Activated T-helper 2 cell treated with anti-CD3 and anti-CD28 coated beads, Interferon-gamma antibody, Interleukin-2, Interleukin-4, amounts not matched to agents 10 μg/mL and 5 μg/mL and 100 μg/mL, durations not matched to agents 14 hours and 24 hours and 36 hours (primary cell): ENCODE measurements around the gene SNCB. TPM values are rescaled to one million over a fixed set of nuclear protein-coding genes. Genes with fewer than 3 reads are reported as not detected.
A peak's percentile ranks its signal among the peaks of the same experiment; 100 is the strongest.

Experiments
- DNase-seq: peaks from one replicate; pipeline ENCODE4 v3.0.0; 2021; ENCODE audit warnings: low spot score
- H3K27ac Mint-ChIP-seq: one replicate; pipeline ENCODE4 v1.8.0; 2021; ENCODE audit warnings: mixed read lengths
- H3K27me3 Mint-ChIP-seq: one replicate; pipeline ENCODE4 v1.8.0; 2021; ENCODE audit warnings: low read depth, mixed read lengths
- H3K36me3 Mint-ChIP-seq: one replicate; pipeline ENCODE4 v1.8.0; 2021; ENCODE audit warnings: low read depth, mixed read lengths
- H3K4me1 Mint-ChIP-seq: one replicate; pipeline ENCODE4 v1.8.0; 2021; ENCODE audit warnings: low read depth, mixed read lengths
- H3K4me3 Mint-ChIP-seq: one replicate; pipeline ENCODE4 v1.8.0; 2021; ENCODE audit warnings: low read depth, mild to moderate bottlenecking, moderate library complexity, mixed read lengths
- H3K9me3 Mint-ChIP-seq: one replicate; pipeline ENCODE4 v1.8.0; 2021; ENCODE audit warnings: mixed read lengths
- intact Hi-C: fragments of 100-400 bp; cut with micrococcal nuclease; formaldehyde crosslinking; loops from one replicate; pipeline ENCODE4 v1.15.1; 2023
- total RNA-seq: library from RNA; stranded (reverse); gene quantifications from 2 replicates; pipeline ENCODE4 v1.2.3, GENCODE V29; 2022

The SNCB gene
- total RNA-seq, 1 donor from 2014 or later = not detected

DNA sequence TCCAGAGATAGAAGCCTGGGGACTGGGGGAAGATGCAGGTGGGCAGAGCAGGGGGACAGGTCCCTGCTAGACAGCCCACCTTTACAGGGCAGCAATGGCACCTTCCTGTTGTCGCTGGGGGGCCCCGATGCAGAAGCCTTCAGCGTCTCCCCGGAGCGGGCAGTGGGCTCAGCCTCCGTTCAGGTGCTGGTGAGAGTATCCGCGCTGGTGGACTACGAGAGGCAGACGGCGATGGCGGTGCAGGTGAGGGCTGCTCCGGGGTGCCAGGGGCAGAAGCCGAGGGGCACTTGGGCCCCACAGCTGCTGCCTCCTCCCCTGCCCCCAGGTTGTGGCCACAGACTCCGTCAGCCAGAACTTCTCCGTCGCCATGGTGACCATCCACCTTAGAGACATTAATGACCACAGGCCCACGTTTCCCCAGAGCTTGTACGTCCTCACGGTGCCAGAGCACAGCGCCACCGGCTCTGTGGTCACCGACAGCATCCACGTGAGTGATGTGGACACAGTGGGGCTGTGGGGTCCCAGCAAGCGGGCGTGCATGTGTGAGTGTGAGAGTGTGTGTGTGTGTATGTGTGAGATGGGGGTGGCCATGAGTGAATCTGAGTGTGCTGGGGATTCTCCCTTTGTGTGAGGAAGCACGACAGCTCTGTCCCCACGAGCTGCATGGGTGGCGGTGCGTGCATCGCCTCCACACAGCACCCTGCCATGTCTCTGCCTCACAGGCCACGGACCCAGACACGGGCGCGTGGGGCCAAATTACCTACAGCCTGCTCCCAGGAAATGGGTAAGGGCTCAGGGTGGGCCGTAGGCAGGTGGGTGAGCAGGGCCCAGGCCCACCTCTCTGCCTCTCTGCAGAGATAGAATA is 52.8 kb downstream of the SNCB start:
- H3K4me1 Mint-ChIP-seq = no peaks in the 10 kb centered on the region
- peaks cover 2% of the 10 kb centered on the region for H3K27me3 Mint-ChIP-seq
- H3K27ac Mint-ChIP-seq = no peak overlapping the region
- H3K4me3 Mint-ChIP-seq = no peak overlapping the region
- no peaks in the 10 kb centered on the region for H3K36me3 Mint-ChIP-seq
- no peaks in the 10 kb centered on the region for H3K9me3 Mint-ChIP-seq
- DNase-seq = no peak
- intact Hi-C loops = loop anchor here (10.0 kb wide), 1 partner anchor 47 kb away; no protein-coding TSS in a partner anchor

DNA sequence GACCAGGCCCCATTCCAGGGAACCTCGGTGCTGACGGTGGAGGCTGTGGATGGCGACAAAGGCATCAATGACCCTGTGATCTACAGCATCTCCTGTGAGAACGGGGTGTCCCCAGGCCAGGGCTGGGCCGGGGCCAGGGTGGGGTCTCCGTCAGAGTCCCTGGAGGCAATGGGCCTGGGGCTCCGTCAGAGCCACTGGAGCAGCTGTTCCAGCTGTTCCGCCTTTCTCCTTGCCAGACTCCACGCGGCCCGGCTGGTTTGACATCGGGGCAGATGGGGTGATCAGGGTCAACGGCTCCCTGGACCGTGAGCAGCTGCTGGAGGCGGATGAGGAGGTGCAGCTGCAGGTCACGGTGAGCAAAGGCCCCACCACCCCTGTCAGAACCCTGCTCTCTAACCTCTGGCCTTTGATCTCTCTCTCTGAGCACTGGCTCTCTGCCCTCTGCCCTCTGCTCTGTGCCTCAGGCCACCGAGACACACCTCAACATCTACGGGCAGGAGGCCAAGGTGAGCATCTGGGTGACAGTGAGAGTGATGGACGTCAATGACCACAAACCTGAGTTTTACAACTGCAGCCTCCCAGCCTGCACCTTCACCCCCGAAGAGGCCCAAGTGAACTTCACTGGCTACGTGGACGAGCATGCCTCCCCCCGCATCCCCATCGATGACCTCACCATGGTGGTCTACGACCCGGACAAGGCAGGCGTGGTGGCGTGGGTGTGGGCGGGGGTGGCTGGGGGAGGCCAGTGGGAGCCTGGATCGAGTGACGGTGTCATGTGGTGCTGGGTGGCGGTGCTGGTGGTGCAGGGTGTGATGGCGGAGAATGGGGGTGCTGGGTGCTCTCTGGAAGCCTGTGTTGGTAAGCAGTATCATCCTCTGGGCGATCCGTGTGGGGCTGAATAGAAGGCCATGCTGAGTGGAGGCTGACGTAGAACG is 54.6 kb downstream of the SNCB start:
- Mint-ChIP-seq H3K9me3 (no peaks in the 10 kb centered on the region), H3K27me3 (peaks cover 5% of the 10 kb centered on the region), H3K36me3 (no peaks in the 10 kb centered on the region), H3K4me1 (no peaks in the 10 kb centered on the region), H3K4me3 (no peak overlapping the region), H3K27ac (no peak overlapping the region)
- DNase-seq = no peak
- intact Hi-C loops = loop anchor here (2.0 to 10.0 kb wide), 2 partner anchors 21 to 49 kb away; no protein-coding TSS in a partner anchor

DNA sequence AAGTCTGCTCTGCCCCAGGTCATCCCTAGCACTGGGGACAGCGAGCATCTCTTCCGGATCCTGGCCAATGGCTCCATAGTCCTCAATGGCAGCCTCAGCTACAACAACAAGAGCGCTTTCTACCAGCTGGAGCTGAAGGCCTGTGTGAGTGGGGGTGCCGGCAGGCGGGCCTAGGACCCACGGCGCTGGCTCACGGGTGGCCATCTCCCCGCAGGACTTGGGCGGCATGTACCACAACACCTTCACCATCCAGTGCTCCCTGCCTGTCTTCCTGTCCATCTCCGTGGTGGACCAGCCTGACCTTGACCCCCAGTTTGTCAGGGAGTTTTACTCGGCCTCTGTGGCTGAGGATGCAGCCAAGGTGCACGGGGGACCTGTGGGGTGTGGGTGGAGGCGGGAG is 55.3 kb downstream of the SNCB start:
- Mint-ChIP-seq H3K27ac (no peak overlapping the region), H3K4me3 (no peak overlapping the region), H3K9me3 (no peaks in the 10 kb centered on the region), H3K27me3 (peaks cover 5% of the 10 kb centered on the region), H3K36me3 (no peaks in the 10 kb centered on the region), H3K4me1 (no peaks in the 10 kb centered on the region)
- DNase-seq = no peak
- intact Hi-C loops = loop anchor here (2.0 to 10.0 kb wide), 2 partner anchors 22 to 50 kb away; no protein-coding TSS in a partner anchor

DNA sequence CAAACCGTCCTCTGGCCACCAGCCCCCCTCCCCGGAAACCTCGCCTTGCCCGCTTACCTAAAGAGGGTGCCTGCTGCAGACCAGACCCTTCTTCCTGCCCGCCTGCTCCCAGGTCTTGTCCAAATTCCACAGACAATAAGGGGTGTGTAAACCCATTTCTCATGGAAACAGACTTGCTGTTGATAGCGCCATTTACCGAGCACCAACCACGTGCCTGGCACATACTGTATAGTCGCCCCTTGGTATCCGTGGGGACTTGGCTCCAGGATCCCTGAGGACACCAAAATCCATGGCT is 56.1 kb downstream of the SNCB start:
- Mint-ChIP-seq H3K27me3 (peaks cover 5% of the 10 kb centered on the region), H3K27ac (no peak overlapping the region), H3K4me1 (no peaks in the 10 kb centered on the region), H3K4me3 (no peak overlapping the region), H3K36me3 (no peaks in the 10 kb centered on the region), H3K9me3 (no peaks in the 10 kb centered on the region)
- intact Hi-C loops = loop anchor here (1.0 to 10.0 kb wide), 3 partner anchors 23 to 158 kb away; partner anchors contain the start of gene CLTB
- no peak for DNase-seq

DNA sequence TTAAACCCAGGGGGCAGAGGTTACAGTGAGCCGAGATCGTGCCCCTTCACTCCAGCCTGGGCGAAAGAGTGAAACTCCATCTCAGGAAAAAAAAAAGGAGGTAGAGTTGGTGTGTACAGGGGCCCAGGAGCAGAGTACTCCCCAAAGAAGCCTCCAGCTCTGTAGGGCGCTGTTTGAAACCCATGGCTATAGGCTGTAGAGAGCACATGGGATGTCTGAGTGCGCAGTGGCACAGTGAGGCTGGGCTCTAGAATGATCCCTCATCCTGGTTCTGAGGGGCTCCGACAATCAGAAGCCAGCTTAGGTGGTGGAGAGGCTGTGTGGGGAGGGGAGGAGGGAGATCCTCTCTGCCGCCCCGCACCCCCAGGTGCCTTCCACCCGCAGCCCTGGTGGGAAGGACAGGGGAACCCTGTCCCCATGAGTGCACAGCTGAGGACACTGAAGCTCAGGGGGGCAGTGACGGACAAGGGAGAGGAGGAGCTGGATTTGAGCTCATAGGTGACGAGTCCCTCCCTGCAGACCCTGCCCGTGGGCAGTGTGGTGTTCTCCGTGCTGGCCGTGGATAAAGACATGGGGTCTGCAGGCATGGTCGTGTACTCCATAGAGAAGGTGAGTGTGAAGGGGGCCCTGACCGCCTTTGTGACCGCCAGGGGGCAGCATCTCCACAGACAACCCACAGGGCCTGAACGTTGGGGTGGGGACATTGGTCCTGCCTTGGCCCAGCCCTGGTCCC is 56.6 kb downstream of the SNCB start:
- H3K9me3 Mint-ChIP-seq = no peaks in the 10 kb centered on the region
- H3K27ac Mint-ChIP-seq = no peak overlapping the region
- peak; percentile 57 for DNase-seq
- no peak overlapping the region for H3K4me3 Mint-ChIP-seq
- H3K4me1 Mint-ChIP-seq = no peaks in the 10 kb centered on the region
- intact Hi-C loops = loop anchor here (1.0 to 10.0 kb wide), 3 partner anchors 23 to 157 kb away; partner anchors contain the start of gene CLTB
- no peaks in the 10 kb centered on the region for H3K36me3 Mint-ChIP-seq
- H3K27me3 Mint-ChIP-seq = peaks cover 5% of the 10 kb centered on the region

Other genes starting within 250 kb of the SNCB start
- 79.6 and 84.0 TPM in 2 replicates for gene NOP16, start 241.9 kb downstream of the SNCB start, total RNA-seq
- 102 and 105 TPM in 2 replicates for gene HIGD2A, start 241.8 kb downstream of the SNCB start, total RNA-seq
- gene CLTB, start 214.0 kb downstream of the SNCB start, total RNA-seq = 47.9 and 57.9 TPM in 2 replicates
- 39.4 and 44.1 TPM in 2 replicates for gene FAF2, start 182.1 kb downstream of the SNCB start, total RNA-seq
- 64.7 and 70.3 TPM in 2 replicates for gene RNF44, start 93.1 kb downstream of the SNCB start, total RNA-seq
- 0.30 and 0.64 TPM in 2 replicates for gene CDHR2, start 81.2 kb downstream of the SNCB start, total RNA-seq
- gene GPRIN1, start 20.4 kb downstream of the SNCB start, total RNA-seq = 3.0 and 3.6 TPM in 2 replicates
- not detected in 2 replicates for gene EIF4E1B, start 141 bp upstream of the SNCB start, total RNA-seq
- gene TSPAN17, start 16.9 kb upstream of the SNCB start, total RNA-seq = 32.7 and 33.9 TPM in 2 replicates
- not detected in 2 replicates for gene UNC5A, start 180.0 kb upstream of the SNCB start, total RNA-seq